Activated CD4-positive, alpha-beta T cell treated with anti-CD3 and anti-CD28 coated beads, Interleukin-2, Interleukin-6, amounts not matched to agents 100 ng/mL and 50 ng/mL, durations not matched to agents 16 hours and 8 hours (primary cell): Measurements from ENCODE around the gene POMGNT1.

Experiments used
- DNase-seq: peaks from one replicate; pipeline ENCODE4 v3.0.0-alpha.2; 2020

POMGNT1 gene

DNA sequence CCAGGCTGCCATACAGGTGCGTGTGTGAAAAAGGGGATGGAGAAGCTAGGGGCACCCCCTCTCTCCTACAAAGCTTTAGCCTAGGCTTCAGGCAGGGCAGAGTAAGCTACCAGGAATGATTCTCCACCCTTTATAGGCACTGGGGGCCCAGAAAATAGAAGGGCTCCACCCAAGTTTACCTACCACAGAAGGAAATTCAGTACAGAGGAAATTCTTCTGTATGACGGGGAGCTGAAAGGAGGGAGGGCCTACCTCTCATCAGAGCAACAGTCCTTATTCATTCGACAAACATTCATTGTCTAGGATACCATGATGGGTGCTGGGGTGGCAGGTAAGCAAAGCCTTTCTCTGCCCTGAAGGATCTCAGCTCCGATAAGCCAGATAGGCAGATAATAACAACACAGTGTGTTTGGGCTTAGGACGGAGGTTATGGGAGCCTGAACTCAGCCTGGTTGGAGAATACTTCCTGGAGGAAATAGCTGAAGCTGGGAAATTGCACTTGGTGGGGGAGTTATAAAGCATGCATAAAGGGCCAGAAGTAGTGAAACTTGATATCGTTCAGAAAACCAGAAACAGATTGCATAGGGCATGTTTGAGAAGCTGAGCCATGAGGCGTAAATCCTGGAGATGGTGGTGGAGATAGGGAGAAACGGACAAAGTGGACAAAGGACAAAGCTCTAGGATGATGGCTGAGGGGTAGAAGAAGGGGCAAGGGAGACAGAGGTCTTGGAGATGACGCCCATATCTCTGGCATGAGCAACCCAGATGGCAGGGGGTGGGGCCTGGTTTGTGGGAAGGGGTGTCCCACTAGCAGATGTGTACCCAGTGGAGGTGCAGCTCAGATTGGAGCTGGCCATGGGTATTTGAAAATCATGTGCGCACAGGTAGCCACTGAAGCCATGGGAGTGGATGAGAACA, 16.6 kb downstream of the POMGNT1 start:
- DNase-seq: no peak

DNA sequence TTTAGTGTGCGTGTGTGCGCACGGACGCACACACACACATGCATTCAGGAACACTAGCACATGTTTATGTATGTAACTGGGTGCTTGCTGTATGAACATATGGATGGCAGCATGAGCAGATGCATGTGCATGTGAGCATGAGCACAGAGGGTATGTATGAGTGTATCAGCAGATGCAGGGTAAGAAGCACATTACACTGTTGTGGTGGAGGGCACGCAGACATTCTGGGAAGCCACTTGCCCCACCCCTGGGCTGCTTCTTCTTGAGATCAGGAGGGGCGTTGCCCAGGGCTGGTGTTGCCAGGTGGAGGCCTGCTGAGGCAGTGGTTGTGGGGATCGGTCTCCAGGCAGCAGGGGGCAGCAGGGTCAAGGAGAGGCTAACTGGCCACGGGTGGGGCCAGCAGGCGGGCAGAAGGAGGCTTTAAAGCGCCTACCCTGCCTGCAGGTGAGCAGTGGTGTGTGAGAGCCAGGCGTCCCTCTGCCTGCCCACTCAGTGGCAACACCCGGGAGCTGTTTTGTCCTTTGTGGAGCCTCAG, 18.1 kb downstream of the POMGNT1 start:
- DNase-seq: no peak

GRCh38 chr1:46179138-46180081, 18.8 kb downstream of the POMGNT1 start:
- DNase-seq: peak; percentile 72

DNA sequence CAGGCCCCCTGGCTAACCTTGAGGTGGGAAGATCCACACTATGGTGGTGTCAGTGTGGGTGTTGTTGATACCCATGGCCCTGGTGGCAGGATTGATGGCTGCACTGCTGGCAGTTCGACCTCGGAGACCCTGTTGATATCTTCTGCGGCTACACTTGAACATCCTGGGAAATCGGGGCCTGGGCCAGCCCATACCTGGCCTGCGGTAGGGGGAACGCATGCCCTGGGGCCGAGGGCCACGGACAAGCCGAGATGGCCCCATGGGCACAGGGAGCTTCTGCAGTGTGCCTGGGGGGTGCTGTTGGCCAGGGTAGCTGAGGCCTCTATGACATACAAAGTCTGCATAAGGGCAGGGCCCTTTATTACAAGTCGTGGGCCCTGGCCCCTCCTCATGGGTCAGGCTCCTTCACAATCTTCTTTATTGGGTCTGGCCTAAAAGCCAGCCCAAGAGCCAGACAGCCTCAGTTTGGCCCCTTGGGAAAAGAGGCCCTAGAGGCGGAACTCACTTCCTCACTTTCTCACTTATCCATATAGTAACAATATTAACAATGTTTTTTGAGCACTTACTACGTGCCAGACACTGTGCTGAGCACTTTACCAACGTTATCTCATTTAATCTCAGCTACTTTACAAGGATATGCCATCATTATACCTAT, 21.9 kb downstream of the POMGNT1 start, which contains the start of gene P3R3URF:
TSS of gene P3R3URF (minus strand) at position 278 of the 655 bp plus-strand sequence. CDS start at position 261, 17 bp downstream.
- no peak for DNase-seq

DNA sequence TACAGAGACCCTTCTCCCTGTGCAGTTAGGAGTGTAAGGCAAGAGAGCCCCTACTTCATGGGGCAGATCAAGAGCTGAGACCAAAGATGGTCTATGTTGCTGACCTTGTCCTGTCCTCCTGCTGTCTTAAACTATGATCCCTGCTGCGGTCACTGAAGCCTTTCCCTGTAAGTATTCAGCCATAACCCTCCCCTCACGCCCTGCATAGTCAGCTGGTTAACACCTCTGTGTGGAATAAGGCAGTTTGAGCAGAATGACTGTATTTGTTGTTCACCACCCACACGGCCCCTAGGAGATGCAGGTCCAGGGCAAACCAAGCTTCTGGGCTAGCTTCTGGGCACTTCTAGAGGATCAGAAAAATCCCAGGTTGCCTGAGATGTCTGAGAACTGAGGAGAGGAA, 23.0 kb downstream of the POMGNT1 start:
- DNase-seq: peak; percentile 32

DNA sequence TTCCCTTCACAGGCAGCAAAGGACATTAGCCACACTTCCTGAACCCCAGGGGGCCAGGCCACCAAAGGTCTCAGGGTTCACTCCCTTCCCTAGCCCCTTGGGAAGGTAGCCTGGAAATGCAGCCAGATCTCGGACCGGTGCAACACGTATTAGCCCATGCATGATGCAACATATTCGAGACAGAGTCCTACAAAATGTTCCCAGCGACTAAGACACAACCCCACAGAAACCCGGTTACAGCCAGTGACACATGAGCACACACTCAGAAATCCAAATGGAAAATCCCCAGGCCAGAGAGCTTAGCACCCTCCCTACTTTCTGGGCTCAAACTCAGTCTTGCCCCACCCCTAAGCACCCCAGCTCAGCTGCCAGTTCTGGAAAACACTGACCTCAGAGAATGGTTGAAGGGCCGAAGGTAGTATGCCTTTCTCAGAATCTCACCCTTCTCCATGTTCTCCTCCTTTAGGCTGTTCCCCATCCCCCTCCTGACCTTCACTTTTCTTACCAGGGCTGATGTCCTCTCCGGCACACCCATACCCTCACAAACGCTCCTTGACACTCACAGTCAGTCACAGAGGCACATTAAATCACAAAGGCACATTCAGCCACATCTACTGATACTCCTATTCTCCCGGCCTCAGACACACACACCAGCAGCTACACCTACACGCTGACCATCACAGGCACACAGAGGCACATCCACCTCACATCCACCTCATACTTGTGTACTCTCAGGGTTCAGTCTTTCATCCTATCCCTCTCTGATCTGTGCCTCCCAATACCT, 23.6 kb downstream of the POMGNT1 start, which contains the start of gene TSPAN1:
TSS of gene TSPAN1 (plus strand) at position 640 of the 784 bp plus-strand sequence. CDS start 6,021 bp downstream, outside the sequence.
- DNase-seq: no peak

- no peak for DNase-seq
These were observed 24.8 kb downstream of the POMGNT1 start for GRCh38 chr1:46173361-46173856.

DNA sequence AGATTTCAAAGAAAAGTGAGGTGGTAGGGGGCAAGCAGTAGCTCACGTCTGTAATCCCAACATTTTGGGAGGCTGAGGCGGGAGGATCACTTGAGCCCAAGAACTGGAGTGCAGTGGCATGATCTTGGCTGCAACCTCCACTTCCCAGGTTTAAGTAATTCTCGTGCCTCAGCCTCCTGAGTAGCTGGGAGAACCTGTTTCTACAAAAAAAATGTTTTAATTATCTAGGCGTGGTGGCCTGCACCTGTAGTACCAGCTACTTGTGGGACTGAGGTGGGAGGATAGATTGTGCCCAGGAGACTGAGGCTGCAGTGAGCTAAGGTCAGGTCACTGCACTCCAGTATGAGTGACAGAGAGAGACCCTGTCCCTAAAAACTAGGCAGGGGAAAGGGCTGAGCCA, 25.9 kb downstream of the POMGNT1 start:
- DNase-seq: no peak

- DNase-seq: no peak
These were observed 26.4 kb downstream of the POMGNT1 start for GRCh38 chr1:46171871-46172270.

DNA sequence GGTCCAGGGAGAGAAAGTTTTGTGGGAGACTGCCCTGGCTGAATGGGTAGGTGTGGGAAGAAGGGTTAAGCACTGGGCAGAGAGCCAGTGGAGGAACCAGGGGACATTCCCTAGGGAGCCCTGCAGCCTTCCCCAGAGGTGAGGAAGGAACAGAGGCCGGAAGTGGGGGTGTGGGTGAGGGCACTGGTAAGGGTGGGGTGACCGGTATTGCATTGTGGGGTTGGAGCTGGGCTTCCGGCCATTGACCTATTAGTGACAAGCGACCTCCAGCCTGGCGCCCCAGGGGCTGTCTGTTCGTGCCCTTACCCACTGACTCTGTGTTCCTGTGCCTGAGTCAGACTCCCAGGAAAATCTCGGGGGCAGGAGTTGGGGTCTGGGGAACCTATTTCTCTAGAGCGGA, 26.9 kb downstream of the POMGNT1 start:
- no peak for DNase-seq

DNA sequence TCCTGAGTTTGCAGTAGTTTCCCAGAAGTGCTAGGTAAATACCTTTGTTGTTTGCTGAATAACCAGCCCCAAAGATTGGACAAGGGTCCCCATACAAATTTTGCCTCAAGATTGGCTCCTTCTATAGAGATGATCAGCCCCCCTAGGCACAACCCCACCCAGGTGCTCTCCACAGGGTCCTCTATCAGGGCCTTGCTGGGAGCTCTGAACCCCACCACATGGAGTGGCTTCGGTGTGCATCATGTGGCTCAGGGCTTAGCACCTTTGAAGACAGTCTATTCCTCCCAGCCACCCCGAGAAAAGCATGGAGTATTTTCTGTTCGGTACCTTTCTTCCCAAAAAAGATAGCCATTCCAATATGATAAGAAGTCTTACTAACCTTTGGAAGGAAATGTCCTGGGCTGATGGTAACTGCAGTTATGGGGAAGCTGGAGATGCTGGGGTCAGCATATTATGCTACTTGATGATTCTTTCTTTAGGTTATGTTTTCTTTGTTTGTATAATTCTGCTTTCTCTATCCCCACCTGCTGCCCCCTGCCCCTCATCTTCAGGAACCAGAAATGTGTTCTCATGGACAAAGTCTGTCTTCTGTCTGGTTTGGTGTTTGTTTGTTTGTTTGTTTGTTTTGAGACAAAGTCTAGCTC, 28.3 kb downstream of the POMGNT1 start:
- no peak for DNase-seq

DNA sequence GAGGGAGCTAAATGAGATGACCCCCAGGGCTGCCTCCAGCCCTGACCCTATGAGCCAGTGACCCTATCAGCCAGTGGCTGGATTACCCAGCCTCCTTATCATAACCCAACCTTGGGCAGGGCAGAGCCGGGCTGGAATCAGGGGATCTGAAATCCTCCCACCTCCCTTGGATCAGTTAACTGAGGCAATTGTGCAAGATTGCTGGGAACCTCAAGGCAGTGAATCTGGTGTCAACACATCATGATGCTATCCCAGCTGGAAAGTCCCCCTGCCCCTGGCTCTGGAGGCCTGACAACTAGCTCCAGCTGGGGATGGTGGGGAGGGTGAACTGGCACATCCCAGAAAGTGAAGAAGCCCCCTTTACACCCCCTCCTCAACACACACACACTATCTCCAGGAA, 29.8 kb downstream of the POMGNT1 start:
- no peak for DNase-seq

DNA sequence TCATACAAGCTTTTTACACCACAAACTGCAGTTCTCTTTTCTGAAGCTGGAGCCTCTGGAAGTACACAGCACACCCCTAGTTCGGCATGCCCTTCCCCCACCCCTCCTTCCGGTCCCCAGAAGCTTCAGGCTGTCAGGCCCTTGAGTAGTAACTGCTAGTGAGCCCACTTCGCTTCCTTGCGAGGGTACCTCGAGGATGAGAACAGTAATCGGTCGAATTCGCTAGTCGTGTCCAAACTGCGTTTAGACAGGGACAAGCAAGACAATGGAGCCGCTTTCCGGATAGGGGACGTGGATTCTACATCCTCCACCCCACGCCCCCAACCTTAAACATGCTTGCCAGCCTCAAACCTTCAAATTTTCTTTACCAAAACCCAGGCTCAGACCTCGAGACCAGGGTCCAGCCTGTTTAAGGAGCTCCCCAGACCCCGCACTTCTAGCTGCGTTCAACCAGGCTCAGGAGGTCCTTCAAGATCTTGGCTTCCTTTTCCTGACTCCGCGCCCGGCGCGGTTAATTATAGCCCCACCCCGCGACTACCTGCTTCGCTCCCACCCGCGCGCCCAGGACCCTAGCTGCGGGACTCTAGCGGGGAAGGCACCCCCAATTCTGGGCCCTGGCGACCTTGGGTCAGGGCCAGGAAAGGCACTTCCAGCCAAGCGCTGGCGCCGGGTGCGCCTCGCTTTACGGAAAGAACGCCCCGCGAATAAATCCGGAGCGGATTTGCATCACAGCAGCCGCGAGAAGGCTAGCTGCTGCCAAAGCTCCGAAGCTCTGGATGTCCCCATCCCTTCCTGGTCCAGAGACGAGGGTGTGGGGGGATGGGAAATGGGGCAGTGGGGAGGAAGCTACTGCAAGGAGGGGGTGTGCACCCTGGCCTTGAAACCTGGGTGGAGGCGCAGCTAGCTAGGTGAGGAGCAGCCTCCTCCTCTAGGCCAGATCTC, 31.4 kb downstream of the POMGNT1 start:
- peak; percentile 20 for DNase-seq

- DNase-seq: no peak
These were observed 38.0 kb downstream of the POMGNT1 start for GRCh38 chr1:46160212-46160611.

DNA sequence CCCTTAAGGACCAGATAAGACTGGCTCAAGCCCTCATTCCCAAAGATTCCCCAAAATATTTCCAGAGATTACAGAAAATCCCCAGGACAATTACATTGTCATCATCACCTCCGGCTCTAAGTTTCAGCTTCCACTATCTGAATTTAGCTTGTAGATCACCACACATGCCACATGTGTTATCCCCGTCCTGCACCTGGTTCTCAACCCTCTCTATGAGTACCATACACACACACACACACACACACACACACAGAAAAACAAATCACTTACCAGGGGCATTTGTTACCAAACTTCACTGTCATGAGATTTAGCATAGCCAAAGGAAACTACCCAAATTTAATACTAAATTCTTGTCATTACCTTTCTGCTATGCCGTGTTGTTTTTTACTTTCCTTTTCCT, 38.7 kb downstream of the POMGNT1 start:
- DNase-seq: no peak

GRCh38 chr1:46158312-46159281, 39.6 kb downstream of the POMGNT1 start:
- DNase-seq: no peak

GRCh38 chr1:46157916-46158311, 40.3 kb downstream of the POMGNT1 start:
- no peak for DNase-seq

DNA sequence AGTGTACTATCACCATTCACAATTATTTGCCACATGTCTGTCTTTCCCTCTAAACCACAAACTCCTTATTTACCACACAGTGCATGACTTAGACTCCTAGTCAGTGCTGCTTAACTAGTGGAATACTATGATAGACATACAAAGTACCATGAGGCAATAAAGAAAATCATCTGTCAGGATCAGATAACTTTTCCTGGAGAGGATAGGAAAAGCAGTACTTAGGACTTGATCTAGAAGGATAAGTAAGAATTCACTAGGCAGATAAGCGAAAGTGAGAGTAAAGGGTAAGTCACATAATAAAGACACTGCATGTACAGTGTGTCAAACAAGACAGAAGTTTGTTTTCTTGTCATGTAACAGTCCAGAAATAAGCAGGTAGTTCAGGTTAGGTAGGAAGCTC, 44.5 kb downstream of the POMGNT1 start:
- DNase-seq: no peak

DNA sequence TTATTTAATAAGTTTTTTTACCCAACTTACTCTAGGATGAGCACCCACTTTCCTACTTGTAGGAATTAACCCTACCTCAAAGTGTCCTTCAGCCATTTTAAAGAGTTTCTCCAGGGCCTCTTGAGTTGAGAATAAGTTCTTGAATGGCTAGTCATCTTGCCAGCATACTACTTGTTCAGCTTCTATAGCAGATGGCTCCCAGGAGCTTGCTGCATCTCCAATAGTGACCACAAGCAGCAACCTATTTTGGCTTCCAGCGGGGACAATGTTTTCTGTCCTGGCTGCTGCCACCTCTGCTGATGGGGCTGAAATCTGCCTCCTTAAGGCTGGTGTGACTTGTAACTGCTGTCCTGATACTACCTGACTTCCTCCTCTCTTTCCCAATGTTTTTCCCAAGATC, 45.0 kb downstream of the POMGNT1 start:
- no peak for DNase-seq
